ENCODE results near the gene SLC25A25. TPM values are rescaled to one million over a fixed set of nuclear protein-coding genes. Genes with fewer than 3 reads are reported as not detected.

Gene SLC25A25
- polyA plus RNA-seq, 5 donors: 12.8 to 16.1 (median 13.1) TPM

DNA sequence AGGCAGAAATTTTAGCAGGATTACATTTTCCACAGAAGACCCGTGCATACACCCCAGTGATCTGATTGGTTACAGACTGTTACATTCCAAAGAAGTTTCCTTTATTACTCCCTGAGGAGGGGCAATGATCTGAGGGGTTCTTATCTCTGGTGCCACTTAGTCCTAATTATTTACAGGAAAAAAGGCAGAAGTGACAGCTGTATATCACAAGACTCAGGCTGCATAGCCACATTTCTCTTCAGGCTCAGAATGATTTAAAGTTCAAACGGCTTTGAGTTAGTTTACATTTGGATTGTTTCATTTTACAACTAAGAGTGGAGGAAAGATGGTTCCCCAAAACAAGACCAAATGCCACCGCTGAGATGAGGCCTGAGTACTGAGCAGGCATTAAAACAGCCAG lies 18.2 kb upstream of the SLC25A25 start:
- DNase-seq: no peak

GRCh38 chr9:128051932-128052709 lies 15.9 kb upstream of the SLC25A25 start:
- DNase-seq: no peak

GRCh38 chr9:128053560-128053959 lies 14.5 kb upstream of the SLC25A25 start:
- no peak for DNase-seq

GRCh38 chr9:128054087-128054486 lies 13.9 kb upstream of the SLC25A25 start:
- DNase-seq: no peak

GRCh38 chr9:128055344-128056040 lies 12.5 kb upstream of the SLC25A25 start:
- DNase-seq: no peak

DNA sequence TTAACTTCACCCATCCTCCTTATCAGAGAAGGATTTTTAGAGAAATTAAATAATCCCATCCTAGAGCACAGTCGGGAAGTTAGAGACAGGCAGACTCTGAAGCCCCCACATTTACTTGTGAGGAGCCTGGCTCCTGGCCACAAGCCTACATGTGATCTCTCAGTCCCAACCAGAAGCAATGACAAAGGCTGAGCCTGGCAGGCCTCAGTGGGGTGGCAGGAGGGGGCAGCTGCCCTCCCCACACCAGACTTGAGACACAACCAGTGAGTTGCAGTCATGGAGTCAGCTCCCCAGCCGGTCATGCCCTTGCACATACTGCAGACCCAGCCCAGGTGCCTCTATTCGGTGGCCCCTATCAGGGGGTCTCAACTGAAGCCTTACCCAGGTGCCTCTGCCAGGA lies 11.9 kb upstream of the SLC25A25 start:
- no peak for DNase-seq

DNA sequence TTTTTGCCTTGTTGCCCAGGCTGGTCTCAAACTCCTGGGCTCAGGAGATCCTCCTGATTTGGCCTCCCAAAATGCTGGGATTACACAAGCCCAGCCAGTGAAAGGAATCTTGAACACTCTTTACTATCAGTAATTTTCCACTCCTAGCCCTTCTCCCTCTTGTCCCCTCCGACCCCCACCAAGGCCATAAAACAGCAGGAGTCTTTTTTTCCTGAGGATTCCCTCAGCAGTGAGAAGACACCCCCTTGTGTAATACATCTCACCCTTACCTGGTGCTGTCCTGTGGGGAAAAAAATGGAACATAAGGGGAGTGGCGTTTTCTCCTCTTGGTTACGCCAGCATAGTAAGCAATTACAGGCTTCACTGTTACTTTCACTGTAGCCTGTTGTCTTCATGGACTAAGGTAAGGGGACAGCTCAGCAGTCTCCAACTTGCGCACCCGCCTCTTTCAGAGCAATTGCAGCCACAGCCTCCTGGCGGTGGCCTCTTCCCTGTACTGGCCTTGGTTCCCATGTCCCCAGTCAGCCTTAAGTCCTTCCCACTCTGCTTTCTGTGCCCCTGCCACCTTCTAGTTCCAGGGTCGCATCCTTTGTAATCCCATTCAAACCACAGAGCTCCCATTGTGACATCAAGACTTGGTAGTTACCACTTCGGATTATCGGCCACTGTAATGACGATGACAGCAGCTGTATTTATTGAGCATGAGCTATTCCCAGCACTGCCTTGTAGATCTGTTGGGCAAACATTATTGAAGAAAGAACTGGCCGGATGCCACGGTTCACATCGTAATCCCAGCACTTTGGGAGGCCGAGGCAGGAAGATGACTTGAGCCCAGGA lies 10.9 kb upstream of the SLC25A25 start:
- no peak for DNase-seq

- DNase-seq: no peak
Observed at GRCh38 chr9:128057724-128058409, 10.2 kb upstream of the SLC25A25 start.

- no peak for DNase-seq
Observed at GRCh38 chr9:128059365-128059983, 8.6 kb upstream of the SLC25A25 start.

DNA sequence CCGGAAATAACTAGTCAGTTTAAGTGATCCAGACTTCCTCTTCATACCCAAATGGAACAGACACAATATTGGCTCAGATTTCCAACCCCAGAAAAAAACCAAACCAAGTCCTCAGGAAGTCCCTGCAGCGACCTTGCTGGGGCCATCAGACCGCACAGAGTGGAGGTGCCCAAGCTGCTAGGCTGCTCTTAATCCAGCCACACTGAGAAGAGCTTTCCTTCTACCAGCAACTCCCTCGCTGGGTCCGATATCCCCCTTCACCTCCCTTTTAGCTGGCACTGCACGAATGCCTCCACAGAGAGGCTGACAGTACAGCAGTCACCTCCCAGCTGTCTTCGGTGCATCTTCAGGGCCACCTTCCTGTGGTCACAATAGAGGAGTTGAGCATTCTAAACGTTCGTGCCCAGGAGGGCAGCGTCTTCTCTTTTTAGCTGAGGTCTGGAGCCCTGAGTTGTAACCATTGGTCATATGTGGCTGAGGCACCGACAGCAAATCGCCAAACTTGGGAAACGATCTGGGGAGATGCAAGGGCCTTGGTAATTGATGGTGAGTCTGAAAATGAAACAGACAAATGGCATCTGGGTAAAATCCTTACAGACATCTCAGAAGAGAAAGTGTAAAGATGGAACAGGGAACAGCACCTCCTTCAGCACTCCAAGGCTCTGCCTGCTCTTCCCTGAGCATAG lies 6.6 kb upstream of the SLC25A25 start:
- no peak for DNase-seq

DNA sequence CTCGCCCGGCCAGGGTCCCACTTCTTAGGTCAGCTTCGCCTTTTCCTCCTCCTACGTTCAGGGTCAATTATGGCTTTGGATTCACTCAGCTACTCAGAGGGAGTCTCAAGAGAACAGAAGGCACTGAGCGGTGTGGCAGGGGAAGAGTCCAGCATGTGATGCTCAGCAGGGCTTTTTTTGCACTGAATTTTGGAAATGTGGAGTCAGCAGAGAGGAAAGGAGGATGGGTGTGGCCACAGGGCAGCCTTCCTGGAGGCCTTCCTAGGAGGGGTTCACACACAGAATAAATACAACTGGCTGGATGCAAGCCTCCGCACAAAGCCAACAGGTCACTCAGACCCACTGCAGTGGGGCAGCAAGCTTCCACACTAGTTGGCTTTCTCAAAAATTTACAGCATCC lies 5.8 kb upstream of the SLC25A25 start:
- DNase-seq: no peak

- no peak for DNase-seq
Observed at GRCh38 chr9:128062846-128063831, 4.9 kb upstream of the SLC25A25 start.

DNA sequence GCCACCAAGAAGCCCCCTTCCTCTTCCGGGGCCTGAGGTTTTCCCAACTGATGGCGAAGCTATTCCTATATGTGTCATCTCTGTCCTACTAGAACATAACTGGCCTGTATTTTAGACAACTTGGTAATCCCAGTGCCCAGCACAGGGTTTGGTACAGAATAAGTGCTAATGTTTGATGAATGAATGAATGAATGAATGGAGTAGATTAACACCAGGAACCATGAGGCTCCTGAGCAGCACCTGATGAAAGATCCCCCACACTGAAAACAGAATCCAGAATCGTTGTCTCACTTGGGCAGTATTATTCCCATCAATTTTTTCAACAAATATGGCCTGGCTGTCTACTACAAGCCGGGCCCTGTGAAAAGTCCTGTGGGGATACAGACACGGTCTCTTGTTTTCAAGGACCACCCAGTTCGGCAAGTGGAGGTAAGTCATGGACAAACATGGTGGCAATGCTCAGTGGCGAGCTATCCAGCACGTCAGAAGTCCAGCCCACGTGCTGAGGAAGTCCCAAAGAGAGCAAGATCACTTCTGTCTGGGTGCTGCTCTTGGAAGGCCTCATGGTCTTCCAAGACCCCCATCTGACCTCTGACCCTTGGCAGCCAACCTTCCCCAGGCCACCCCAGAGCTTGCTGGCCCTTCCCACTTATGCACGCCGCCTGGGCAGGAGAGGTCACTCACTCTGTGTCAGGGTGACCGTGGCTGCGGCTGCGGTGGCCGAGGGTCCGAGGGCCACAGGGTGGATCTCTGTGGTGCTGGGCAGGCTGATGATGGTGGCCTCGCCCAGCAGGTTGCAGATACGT lies 1.9 kb upstream of the SLC25A25 start:
- DNase-seq: no peak

DNA sequence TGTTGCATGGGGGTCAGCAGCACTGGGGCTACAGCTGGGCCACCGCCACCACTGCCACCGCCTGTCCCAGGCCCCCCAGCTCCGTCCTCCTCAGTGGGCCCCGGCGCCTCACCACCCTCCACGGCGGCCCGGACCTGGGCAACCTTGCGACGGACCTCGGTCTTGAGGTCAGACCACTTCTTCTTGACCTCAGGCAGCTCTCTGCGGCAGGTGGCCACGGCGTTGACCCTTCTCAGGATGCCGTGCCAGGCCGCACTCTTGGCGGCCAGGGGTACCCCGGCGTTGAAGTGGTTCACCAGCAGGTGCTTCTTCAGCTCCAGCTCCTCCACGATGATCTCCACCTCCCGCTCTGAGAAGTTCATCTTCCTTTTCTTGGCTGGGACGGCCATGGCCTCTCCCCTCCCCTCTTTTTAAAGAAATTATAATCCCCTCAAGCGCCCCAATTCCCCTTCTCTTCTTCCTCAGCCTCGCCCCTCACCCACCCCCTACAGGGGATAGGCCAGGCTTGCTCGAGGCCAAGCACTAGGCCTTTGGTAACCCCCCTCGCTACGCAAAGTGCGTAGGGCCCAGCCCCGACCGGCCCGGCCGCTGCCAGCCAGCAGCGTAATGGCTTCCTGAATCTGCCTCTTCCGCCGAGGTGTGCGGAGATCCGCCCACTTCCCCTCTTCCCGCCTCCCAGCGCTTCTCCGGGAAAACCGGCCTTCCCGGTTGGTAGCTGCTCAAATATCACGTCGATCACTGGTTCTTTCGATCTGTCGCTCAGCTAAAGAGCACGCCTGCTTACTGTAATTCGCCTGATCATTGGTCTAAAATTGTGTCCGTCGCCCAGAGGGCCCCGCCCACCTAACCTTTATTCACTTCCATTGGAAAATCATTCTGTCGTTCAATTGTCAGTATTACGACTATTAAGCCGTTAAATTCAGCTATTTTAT lies 1.1 kb upstream of the SLC25A25 start, which contains the start of gene NAIF1:
NAIF1 (minus strand) TSS at position 608 of the 932 bp plus-strand sequence; CDS start at position 389, 219 bp downstream.
- DNase-seq: peak; percentile 99

GRCh38 chr9:128068386-128069205 lies 564 bp downstream of the SLC25A25 start:
- DNase-seq: no peak

- no peak for DNase-seq
Observed at GRCh38 chr9:128070874-128071273, 2.8 kb downstream of the SLC25A25 start.

All from right lung (tissue), 5 donors.